GM21786 (cell line): ENCODE measurements around the gene SPINT2.
A peak's percentile ranks its signal among the peaks of the same experiment; 100 is the strongest.
"Not testable (repeated sequence)": the region's sequence is repeated elsewhere in the genome, so short reads cannot be mapped to it uniquely, and the experiment has no call there.

Experiments used
- ATAC-seq: cut with Tn5 transposase; IDR thresholded peaks from one replicate; pipeline ENCODE4 v1.9.1; 2021; ENCODE audit not compliant: unreplicated experiment

Gene SPINT2

GRCh38 chr19:38264486-38265212 is at the start of gene SPINT2:
Gene SPINT2 (plus strand): TSS chr19:38264573. CDS start chr19:38264893, 320 bp downstream.
- ATAC-seq = no peak

DNA sequence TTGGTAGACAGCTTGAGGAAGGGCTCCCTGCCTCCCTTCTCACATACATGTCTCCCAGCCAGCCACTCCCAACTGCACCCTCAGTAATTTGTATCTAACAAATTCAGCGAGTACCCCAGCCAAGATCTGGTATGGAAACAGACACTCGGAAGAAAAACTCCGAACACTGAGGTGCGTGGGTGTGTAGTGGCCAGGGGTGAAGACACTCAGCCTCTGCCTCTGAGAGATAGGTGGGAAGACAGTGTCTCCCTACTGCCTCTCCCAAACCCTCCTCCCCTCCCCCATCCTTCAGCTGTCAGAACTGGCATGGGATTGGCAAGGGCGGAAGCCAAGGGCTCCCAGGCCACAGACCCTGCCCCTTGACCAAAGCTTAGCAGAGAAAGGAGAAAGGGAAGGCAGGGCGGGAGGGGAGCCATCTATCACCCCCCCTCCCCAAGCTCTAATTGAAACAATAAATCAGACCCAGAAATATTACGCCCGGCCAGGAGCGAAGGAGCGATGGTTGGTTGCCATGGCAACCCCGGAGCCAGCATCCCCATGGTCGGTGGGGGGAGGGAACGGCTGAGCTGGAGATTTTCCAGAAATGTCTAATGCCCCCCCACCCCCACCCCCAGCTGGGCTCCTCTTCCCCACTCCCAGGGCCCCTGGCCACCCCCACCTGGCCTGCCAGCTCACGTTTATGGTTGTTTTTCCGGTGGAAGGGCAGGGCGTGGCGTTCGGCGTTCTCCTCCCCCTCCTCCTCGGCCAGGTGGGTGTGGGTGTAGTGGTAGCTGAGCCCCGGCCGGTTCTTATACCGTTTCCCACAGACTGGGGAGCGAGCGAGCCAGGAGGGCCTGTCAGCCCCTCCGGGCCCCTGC is 47.4 kb upstream of the SPINT2 start:
- ATAC-seq = no peak

GRCh38 chr19:38218204-38218603 is 46.2 kb upstream of the SPINT2 start:
- no peak for ATAC-seq

- ATAC-seq = no peak
Measured at GRCh38 chr19:38219221-38219620, 45.2 kb upstream of the SPINT2 start.

DNA sequence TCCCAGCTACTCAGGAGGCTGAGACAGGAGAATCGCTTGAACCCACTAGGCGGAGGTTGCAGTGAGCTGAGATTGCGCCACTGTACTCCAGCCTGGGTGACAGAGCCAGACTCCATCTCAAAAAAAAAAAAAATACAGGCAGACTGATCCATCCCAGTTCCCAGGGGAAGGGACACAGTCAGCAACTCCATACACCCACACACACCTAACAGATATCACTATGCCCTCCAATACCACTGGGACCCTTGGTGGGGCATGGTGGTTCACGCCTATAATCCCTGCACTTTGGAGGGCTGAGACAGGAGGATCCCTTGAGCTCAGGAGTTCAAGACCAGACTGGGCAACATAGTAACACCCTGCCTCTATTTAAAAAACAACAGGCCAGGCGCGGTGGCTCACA is 43.0 kb upstream of the SPINT2 start:
- ATAC-seq = no peak

DNA sequence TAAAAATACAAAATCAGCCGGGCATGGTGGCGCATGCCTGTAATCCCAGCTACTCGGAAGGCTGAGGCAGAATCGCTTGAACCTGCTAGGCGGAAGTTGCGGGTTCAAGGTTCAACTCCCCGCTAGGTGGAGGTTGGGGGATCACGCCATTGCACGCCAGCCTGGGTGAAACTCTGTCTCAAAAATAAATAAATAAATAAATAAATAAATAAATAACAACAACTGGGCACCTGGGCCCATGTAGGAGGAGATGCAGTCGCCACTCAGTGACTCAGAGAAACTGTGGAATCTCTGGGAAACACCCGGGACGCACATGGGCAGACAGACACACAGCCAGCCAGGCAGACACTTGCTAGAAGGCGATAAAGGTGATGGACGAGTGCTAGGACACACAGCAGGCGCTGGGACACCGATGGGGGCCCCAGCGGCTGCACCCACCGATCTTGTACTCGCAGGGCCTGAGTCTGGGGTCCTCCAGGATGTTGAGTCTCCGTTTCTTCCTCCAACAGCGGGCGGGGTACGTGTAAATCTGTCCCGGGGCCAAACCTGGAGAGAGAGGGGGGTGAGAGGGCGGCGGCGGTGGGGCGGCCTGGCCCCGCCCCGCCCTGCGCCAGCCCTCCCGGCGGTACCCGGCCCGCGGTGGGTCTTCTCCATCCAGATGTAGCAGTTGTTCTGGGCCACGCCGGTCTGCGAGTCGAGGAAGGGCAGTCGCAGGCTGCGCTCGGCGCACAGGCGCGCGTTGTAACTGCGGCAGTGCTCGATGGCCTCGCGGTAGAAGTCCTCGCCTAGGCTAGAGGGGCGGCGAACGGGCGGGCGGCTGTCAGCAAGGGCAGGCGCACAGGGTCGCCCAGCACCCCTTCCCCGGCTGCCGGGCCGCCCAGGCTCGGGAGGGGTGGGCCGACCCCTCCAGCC is 42.2 kb upstream of the SPINT2 start:
- no peak for ATAC-seq

DNA sequence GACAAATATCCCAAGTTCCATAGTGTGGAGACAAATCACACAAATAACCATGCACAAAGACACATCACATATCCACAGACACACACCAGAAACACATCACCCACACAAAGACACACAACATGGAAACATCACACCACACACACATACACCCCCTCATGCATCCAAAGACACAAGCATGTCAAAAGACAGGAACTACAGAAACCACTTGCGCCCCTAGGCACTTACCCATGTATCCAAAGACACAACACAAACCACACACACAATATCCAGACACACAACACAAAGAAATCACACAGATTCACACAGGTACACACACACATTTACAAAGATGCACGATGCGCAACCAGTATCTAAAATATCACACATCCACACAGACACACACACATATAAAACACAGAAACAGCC is 41.3 kb upstream of the SPINT2 start:
- ATAC-seq = no peak

DNA sequence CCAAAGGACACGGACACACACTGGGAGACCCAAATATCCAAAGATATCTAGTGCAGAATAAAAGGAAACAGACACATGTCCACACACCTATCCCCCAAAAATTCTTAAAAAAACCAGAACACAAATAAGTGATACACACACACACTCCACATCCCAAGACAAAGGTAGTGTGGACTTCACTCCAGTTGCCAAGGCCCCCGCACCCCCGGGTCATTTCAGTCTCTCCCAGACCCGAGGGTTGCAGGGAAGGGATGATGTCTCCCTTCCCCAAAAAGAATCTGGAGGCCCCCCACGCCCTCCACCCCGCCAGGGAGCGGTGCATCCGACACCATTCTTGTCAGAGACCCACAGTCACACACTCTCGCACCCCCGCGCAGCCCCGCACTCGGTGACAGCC is 40.8 kb upstream of the SPINT2 start:
- no peak for ATAC-seq

- ATAC-seq = no peak
Measured at GRCh38 chr19:38224014-38224862, 40.1 kb upstream of the SPINT2 start, which contains the start of gene DPF1. Gene DPF1 (minus strand): TSS chr19:38224222. CDS start chr19:38224142, 80 bp downstream.

DNA sequence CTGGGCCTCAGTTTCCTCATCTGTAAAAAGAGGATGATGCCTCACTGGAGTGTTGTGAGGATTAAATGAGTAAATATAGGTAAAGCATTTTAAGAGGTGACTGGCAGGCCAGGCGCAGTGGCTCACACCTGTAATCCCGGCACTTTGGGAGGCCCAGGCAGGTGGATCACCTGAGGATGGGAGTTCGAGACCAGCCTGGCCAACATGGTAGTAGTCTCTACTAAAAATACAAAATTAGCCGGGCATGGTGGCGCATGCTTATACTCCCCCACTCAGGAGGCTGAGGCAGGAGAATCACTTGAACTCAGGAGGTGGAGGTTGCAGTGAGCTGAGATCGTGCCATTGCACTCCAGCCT is 39.5 kb upstream of the SPINT2 start:
- ATAC-seq = not testable (repeated sequence)

- no peak for ATAC-seq
Measured at GRCh38 chr19:38227287-38228004, 36.9 kb upstream of the SPINT2 start.

DNA sequence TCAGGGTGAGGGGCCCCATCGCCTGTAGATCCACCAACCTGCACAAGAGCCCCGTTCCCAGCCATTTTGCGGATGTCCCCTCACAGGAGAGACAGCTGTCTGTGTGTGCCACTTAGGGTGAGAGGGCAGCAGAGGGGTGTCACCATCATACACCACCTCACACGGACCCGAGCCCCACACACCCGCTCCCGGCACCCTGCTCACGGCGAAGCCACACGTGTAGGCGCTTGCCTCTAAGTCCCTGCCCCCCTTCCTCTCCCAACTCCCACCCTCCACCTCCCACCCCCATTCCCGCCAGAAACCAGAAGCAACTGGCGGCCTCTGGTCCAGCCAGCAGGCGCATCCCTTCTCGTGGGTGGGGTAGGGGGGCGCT is 36.4 kb upstream of the SPINT2 start:
- no peak for ATAC-seq

DNA sequence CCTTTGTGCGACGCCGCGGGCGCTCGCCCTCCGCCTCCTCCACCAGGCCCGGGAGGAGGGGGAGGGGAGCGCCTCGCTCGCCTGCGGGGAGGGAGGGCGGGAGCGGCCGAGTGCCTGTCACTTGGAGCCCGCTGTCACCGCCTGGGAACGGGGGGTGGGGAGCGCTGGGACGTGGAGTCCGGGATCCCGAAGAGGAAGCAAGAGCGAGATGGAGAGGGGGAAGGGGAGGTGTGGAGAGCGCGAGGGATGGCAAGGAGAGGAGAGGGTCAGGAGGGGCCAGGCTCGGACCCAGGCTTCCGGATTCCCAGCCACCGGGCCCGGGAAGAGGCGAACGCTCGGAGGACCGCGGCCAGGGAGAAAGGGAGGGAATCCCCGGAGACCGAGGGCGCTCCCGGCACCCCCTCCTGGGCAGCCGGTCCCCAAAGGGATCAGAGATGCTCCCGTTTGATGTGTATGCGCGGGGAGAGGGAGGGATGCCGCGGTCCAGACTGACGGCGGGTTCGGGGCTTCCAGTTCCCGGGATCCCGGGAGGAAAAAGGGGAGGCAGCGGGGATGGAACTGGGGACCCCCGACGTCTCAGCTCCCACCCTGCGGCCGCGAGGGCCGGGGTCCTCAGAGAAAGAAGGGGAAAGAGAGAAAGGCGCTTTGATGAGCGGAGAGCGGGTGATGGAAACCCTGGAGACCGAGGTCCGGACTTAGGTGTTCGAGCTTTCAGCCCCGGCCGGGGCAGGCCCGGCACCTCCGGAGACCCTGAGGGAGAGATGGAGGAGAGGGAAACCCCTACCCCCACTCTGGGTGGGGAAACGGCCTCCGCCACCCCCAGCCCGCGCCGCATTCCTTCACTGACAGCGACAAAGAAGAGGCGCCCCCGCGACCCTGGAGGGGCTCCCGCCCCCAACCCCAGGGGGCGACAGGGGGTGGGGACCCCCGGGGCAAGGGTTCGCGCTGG is 35.6 kb upstream of the SPINT2 start:
- no peak for ATAC-seq

DNA sequence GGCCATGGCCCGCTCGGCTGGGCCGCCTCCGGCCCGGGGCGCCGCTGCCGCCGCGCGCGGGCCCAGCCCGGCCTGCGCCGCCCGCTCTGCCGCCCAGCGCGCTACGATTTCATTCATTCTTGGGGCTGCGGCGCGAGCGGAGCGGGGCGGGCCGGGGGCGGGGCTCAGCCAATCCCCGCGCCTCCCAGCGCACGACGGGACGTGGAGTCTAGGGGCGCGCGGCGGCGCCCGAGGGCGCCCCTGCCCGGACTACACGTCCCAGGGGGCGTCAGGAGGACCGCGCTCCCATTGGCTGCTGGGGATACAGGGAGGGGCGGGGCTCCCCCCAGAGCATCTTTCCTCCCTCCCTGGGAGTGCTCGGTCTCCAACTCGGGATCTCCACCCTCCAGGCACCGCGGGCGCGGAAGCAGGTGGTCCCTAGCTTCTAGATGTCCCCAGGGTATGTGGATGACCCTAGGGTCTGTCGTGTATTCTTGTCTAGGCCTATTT is 34.7 kb upstream of the SPINT2 start:
- peak; percentile 52 for ATAC-seq

- ATAC-seq = not testable (repeated sequence)
Measured at GRCh38 chr19:38230506-38231133, 33.8 kb upstream of the SPINT2 start.

DNA sequence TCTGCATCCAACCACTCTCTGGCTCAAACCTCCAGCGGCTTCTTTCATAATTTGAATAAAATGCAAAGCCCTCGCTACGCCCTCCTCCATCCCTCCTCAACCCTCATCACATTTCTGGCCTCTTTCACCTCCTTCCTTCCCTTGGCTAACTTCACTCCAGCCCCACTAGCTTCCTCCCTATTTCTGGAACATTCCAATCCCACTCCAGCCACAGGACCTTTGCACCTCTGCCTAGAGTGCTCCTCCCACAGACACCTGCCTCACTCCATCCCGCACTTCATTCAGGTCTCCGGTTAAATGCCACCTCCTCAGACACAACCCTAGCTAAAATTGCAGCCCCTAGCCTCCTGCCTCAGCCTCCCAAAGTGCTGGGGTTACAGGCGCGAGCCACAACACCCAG is 32.5 kb upstream of the SPINT2 start:
- ATAC-seq = no peak

- no peak for ATAC-seq
Measured at GRCh38 chr19:38233740-38234251, 30.6 kb upstream of the SPINT2 start.

GRCh38 chr19:38234615-38235014 is 29.8 kb upstream of the SPINT2 start:
- ATAC-seq = no peak
